Left renal pelvis (tissue), 4 donors: ENCODE measurements around the gene INO80. TPM values are rescaled to one million over a fixed set of nuclear protein-coding genes. Genes with fewer than 3 reads are reported as not detected.
A peak's percentile ranks its signal among the peaks of the same experiment; 100 is the strongest.
"Not testable (repeated sequence)": the region's sequence is repeated elsewhere in the genome, so short reads cannot be mapped to it uniquely, and the experiment has no call there.

Experiments used
- DNase-seq, 4 donors: peaks; one replicate each; pipeline ENCODE4 v3.0.0-alpha.2; 2013; ENCODE audit warnings: low read depth in 4 of 4, low spot score in 3 of 4
- polyA plus RNA-seq, 4 donors: library from polyadenylated mRNA; unstranded; fragments of 120-200 nt; gene quantifications; one replicate each; pipeline ENCODE4 v1.2.1, GENCODE V29; 2013; ENCODE audit not compliant: insufficient read length in 4 of 4

INO80 gene
- polyA plus RNA-seq, 4 donors = 14.3 to 23.2 (median 22.0) TPM

- no peak for DNase-seq
These were observed 139.3 kb downstream of the INO80 start for GRCh38 chr15:40976819-40977218.

- DNase-seq = no peak
These were observed 141.2 kb downstream of the INO80 start for GRCh38 chr15:40974879-40975278.

DNA sequence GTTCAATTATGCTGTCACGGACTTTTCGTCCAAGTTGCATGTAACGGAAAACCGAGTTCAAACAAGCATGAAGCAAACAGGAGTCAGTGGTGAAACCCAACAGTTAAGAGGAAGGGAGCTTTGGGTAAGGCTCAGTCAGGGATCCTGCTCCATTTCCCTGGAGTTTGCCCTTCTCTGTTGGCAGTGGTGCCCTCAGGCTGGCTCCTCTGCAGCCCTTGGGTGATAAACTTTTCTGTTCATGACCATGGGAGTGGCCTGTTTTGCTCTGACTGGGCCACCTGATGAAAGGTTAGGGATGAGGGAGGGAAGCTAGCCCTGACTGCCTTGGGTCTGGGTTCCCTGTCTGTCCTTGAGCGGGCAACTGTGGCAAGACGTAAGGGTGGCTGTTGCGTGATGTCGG is 146.7 kb downstream of the INO80 start:
- no peak for DNase-seq

- DNase-seq = no peak
These were observed 147.6 kb downstream of the INO80 start for GRCh38 chr15:40968290-40969085.

DNA sequence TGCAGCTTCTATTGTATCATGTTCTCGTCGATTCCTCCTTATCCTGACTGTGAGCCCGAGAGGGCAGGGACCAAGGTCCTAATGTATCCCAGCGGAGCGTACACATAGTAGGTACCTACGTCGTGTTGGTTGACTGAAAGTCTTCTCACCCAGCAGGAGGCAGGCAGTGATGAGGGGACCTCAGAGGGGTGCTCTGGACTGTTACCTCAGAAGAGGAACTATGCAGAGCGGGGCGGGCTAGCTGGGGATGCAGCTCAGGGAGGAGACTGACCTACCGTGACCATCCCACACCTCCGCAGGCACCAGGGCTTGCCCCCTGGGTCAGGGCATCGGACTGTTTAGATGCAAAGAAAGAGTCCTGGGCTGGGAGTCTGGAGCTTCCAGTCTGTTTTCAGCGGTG is 151.4 kb downstream of the INO80 start:
- no peak for DNase-seq

DNA sequence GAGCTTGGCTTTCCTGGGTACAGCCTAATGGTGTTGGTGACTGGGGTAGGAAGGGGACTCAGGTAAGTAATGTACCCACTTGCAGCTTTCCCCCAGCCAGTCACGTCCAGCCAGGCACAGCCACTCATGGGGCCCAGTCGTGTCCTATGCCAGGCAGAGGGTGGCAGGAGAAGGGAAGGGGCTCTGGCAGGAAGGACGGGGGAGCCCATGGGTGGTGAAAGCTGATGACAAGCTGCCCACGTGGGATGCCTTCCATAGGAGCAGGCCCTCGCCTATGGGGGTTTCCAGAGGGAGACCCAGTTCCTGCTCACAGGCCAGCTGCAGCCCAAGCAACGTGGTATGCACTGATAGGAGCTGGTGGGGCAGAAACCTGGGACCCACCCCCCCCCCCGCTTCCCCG is 152.1 kb downstream of the INO80 start:
- DNase-seq = no peak

DNA sequence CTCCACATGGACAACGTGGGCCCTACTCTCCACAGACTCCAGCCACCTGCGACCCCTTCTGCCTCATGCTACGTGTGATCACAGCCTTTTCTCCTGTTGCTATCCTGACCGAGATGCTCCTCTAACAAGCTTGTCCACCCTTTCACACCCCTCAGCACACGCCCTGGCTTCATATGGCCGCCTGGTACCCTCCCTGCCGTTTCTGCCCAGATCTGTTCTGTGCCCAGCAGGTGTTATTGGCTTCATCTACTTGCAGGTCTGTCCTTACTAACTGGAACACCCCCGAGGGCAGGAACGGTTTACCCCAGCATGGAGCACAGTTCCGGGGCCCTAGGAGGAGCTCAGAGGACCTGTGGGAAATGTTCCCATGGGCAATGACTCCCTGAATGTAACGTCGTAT is 152.9 kb downstream of the INO80 start:
- DNase-seq = no peak

GRCh38 chr15:40962317-40962716 is 153.8 kb downstream of the INO80 start:
- not testable (repeated sequence) for DNase-seq

DNA sequence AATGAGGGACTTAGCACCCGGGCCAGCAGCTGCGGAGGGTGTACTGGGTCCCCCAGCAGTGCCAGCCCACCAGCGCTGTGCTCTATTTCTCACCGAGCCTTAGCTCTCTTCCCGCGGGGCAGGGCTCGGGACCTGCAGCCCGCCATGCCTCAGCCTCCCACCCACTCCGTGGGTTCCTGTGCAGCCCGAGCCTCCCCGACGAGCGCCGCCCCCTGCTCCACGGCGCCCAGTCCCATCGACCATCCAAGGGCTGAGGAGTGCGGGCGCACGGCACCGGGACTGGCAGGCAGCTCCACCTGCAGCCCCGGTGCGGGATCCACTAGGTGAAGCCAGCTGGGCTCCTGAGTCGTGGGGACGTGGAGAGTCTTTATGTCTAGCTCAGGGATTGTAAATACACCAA is 154.3 kb downstream of the INO80 start:
- DNase-seq = not testable (repeated sequence)

- no peak for DNase-seq
These were observed 155.2 kb downstream of the INO80 start for GRCh38 chr15:40960925-40961324.

- DNase-seq = no peak
These were observed 155.8 kb downstream of the INO80 start for GRCh38 chr15:40960151-40960885.

GRCh38 chr15:40959331-40960141 is 156.5 kb downstream of the INO80 start:
- peak in 1 of 4 donors; percentile 44 for DNase-seq

- DNase-seq = no peak
These were observed 157.4 kb downstream of the INO80 start for GRCh38 chr15:40958723-40959122.

DNA sequence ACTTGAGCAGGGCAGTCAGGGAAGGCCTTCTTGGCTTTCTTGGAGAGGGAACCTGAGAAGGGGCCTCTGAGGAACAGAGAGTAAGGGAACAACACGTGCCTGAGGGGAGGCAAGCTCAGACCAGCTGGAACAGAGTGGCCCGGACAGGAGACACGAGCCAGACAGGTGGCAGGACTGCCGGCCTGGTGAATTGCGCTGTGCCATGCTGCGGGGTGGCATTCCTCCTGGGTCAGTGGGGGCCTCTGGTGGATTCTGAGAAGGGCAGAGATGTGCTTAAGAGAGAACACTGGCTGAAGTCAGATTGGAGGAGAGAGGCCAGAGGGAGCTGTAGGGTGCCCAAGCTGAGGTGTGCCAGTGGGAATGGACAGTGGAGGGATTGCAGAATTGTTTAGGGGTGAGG is 157.9 kb downstream of the INO80 start:
- no peak for DNase-seq

DNA sequence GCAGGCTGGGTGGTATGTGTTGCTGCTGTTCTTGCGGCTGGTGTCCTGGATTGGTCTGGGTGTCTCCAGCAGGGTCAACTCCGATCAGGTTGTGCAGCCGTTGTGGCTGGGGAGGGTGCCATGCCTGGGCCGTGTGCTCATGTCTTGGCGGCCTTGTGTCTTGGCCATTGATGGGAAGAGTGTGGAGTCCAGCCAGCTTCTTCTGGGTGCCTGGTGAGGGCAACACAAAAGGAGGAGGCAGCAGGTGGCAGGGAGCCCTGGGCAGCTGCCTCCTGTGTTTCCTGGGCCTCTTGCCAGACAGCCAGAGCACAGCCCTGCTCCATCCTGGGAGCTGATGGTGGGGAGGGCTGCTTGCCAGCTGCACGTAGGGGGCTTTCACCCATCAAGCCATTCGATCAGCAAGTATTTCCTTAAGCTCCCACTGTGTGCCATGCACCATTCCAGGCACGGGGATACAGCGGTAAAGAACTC is 158.5 kb downstream of the INO80 start:
- DNase-seq = no peak

DNA sequence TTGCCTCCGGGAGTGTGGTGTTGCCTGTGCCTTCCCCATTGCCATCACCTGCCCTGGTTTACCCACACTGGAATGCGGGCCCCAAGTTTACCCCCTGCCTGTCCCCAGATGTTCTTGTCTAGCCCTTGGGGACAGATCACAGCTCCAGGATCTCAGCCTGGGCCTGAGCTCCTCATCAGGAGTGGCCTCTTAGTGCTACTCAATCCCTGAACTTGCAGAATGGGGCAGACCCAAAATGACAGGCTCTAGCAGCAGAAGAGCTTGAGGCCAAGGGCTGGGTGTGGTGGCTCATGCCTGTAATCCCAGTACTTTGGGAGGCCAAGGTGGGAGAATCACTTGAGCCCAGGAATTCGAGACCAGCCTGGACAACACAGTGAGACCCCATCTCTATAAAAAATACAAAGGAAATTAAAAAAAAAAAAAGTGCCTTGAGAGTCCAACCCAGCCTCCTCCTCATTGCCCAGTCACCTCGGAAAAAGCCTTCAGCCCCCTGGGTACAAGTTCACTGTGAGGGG is 159.0 kb downstream of the INO80 start:
- no peak for DNase-seq

DNA sequence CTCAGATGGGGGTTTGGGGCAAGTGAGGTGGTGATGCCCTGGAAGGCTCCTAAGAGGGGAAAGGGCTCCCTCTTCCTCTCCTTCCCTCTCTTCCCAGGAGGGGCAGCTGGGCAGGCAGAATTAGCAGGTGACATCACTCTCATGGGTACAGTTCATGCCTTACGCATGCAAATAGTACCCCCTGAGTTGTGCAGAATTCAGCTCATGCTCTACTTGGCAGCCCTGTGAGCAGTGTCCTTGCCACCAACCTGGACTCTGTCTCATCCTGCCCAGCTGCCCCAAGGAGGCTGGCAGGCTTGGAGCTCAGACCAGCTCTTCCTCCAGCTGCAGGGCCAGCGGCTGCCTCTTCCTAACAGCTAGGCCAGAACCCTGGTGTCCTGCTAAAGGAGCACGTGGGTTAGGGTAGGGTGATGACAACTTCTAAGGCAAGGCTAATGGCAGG is 159.5 kb downstream of the INO80 start:
- DNase-seq = no peak

DNA sequence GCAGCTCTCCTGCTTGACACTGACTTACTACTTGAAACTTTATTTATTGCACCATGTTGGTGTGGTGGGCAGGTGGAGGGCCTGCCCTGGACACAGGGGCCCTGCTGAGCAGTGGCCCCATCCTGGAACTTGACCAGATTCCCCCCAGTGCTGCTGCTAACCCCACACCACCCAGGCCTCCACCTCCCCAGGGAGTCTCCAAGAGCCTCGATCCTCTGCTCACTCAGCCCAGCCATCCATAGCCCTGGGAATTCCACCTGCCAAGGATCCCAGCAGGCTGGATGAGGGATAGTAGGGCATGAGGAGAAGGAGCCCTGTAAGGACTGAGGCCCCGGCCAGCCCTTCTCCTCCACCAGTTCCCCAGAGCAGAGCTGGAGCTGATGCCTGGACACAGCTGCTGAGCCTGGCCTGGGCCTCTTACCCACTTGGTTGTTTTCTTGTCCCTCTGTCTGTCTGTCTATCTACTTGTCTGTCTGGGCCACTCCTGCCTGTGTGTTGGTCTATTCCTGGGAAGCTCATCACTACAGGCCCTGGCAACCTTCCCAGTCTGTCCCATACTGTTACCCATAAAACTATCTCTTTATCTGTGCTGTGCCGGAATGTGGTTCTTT is 160.0 kb downstream of the INO80 start:
- no peak for DNase-seq

DNA sequence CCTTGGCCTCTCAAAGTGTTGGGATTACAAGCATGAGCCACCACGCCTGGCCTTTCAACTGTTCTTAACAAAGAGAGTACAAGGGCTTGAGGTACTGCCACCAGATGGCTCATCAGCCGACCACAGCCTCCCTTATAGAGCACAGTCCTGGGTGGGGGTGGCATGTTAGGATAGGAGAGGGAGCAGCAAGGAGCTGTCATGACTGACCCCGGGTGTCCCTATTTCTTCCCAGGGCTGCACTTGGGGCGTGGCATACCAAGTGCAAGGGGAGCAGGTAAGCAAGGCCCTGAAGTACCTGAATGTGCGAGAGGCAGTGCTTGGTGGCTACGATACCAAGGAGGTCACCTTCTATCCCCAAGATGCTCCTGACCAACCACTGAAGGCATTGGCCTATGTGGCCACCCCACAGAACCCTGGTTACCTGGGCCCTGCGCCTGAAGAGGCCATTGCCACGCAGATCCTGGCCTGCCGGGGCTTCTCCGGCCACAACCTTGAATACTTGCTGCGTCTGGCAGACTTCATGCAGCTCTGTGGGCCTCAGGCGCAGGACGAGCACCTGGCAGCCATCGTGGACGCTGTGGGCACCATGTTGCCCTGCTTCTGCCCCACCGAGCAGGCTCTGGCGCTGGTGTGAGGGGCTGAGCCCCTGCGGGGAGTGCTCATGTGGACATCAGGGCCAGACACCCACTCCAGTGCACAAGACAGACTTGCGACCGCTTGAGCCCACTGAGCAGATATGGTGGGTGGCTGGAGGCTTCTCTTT is 160.8 kb downstream of the INO80 start:
- no peak for DNase-seq
